K562 (cell line): ENCODE measurements around the gene MSL3. TPM values are rescaled to one million over a fixed set of nuclear protein-coding genes. Genes with fewer than 3 reads are reported as not detected.

Source experiments
- CHD4 ChIP-seq: fragments of 200-600 bp; sonication (generic); IDR thresholded peaks from 3 replicates; pipeline ENCODE4 v1.6.1; 2012; ENCODE audit warnings: low read depth, mild to moderate bottlenecking, mixed read lengths, low read length, inconsistent platforms; ENCODE audit not compliant: insufficient read depth, insufficient replicate concordance, poor library complexity, severe bottlenecking
- CTCFL ChIP-seq: IDR thresholded peaks from 2 replicates; pipeline ENCODE4 v1.6.1; 2011; ENCODE audit warnings: borderline replicate concordance, low read depth, mild to moderate bottlenecking, moderate library complexity, low read length; ENCODE audit not compliant: insufficient read depth, poor library complexity, severe bottlenecking
- E2F6 ChIP-seq, 2 experiments: IDR thresholded peaks; 2 replicates each; pipeline ENCODE4 v1.6.1; 2011; ENCODE audit warnings: borderline replicate concordance in 1 of 2, control low read depth in 1 of 2, low read depth in 1 of 2, low read length in 1 of 2, mild to moderate bottlenecking in 1 of 2, mixed read lengths in 1 of 2, moderate library complexity in 1 of 2; ENCODE audit not compliant: insufficient read depth in 1 of 2, insufficient read length in 1 of 2, poor library complexity in 1 of 2, severe bottlenecking in 1 of 2; ENCODE audit errors: extremely low read depth in 1 of 2
- FUS ChIP-seq: fragments of 200-400 bp; formaldehyde crosslinking; optimal IDR thresholded peaks from 2 replicates; pipeline ENCODE3; 2017; ENCODE audit warnings: low read depth, low read length
- MCM7 ChIP-seq, 2 experiments: fragments of 450-650 bp; IDR thresholded peaks; 2 replicates each; pipeline ENCODE4 v1.6.1; 2016 to 2018
- MYBL2 ChIP-seq, 2 experiments: fragments of 450-650 bp in 1 of 2; sonication (generic) in 1 of 2; formaldehyde crosslinking in 1 of 2; IDR thresholded peaks; 2 replicates each; pipeline versions ENCODE4 v1.6.1 to v1.8.1; 2017 to 2022; ENCODE audit warnings: borderline replicate concordance in 1 of 2, inconsistent platforms in 1 of 2, low read depth in 1 of 2, mild to moderate bottlenecking in 1 of 2, missing genetic modification reagents in 1 of 2, moderate library complexity in 1 of 2
- POLR2B ChIP-seq: fragments of 450-650 bp; IDR thresholded peaks from 2 replicates; pipeline ENCODE4 v1.6.1; 2018; ENCODE audit warnings: low read depth; ENCODE audit not compliant: partially characterized antibody
- POLR2G ChIP-seq: fragments of 200-400 bp; formaldehyde crosslinking; IDR thresholded peaks from 2 replicates; pipeline ENCODE4 v1.6.1; 2017; ENCODE audit warnings: low read depth, mild to moderate bottlenecking, antibody characterized with exemption, low read length, moderate library complexity
- RBM14 ChIP-seq: fragments of 200-400 bp; formaldehyde crosslinking; IDR thresholded peaks from 2 replicates; pipeline ENCODE4 v1.6.1; 2018; ENCODE audit warnings: low read depth, mild to moderate bottlenecking, low read length, moderate library complexity, borderline replicate concordance; ENCODE audit not compliant: insufficient read depth
- SMAD4 ChIP-seq: fragments of 250-450 bp; sonication (Bioruptor Pico); conservative IDR thresholded peaks from 2 replicates; pipeline ENCODE4 v1.8.0; 2021; ENCODE audit warnings: inconsistent platforms, mild to moderate bottlenecking, moderate library complexity
- TAF9B ChIP-seq: fragments of 450-650 bp; IDR thresholded peaks from 2 replicates; pipeline ENCODE4 v1.6.1; 2018; ENCODE audit warnings: mild to moderate bottlenecking; ENCODE audit not compliant: partially characterized antibody
- ZBTB11 ChIP-seq, 3 experiments: fragments of 200-800 bp in 1 of 3; fragments of 250-450 bp in 1 of 3; fragments of 450-650 bp in 1 of 3; sonication (Bioruptor Pico) in 1 of 3; sonication (Bioruptor generic) in 1 of 3; formaldehyde crosslinking in 1 of 3; IDR thresholded peaks; 2 replicates each; pipeline versions ENCODE4 v1.6.1 to v1.8.0; 2016 to 2022; ENCODE audit warnings: mild to moderate bottlenecking in 2 of 3, missing genetic modification characterization in 2 of 3, missing compliant biosample characterization in 1 of 3, moderate library complexity in 1 of 3
- ZBTB43 ChIP-seq: sonication (generic); formaldehyde crosslinking; IDR thresholded peaks from 2 replicates; pipeline ENCODE4 v1.8.0; 2023; ENCODE audit warnings: mild to moderate bottlenecking, missing genetic modification reagents
- ZC3H4 ChIP-seq: sonication (generic); formaldehyde crosslinking; IDR thresholded peaks from 2 replicates; pipeline ENCODE4 v1.9.0; 2021; ENCODE audit warnings: missing genetic modification reagents, borderline replicate concordance
- ZFPM2 ChIP-seq: fragments of 250-450 bp; sonication (Bioruptor Pico); IDR thresholded peaks from 2 replicates; pipeline ENCODE4 v1.5.1; 2022; ENCODE audit warnings: mild to moderate bottlenecking
- ZNF699 ChIP-seq: fragments of 250-450 bp; sonication (Bioruptor Pico); IDR thresholded peaks from 2 replicates; pipeline ENCODE4 v1.8.0; 2021; ENCODE audit warnings: mild to moderate bottlenecking, moderate library complexity; ENCODE audit not compliant: insufficient replicate concordance
- polyA plus RNA-seq, 8 experiments: library from polyadenylated mRNA; depleted of rRNA in 4 of 8; stranded (reverse) in 5 of 8; unstranded in 3 of 8; fragments of >200 nt; fragmentation: Nextera tagmentation in 2 of 8; fragmentation: Illumina TruSeq in 1 of 8; extraction: Ambion mirVana in 2 of 8; extraction: Trizol in 1 of 8; gene quantifications; 2 replicates each; pipeline versions ENCODE4 v1.2.1 to v1.2.3, GENCODE V29; 2011 to 2014; ENCODE audit warnings: inconsistent platforms in 1 of 8, missing spikeins in 1 of 8
- total RNA-seq, 7 experiments: library from RNA; depleted of rRNA in 6 of 7; stranded (reverse); fragments of >200 nt in 6 of 7; fragmentation: Illumina TruSeq in 2 of 7; extraction: Trizol in 2 of 7; gene quantifications; 2 replicates each; pipeline versions ENCODE4 v1.2.1 to v1.2.3, GENCODE V29; 2011 to 2021; ENCODE audit warnings: low replicate concordance in 1 of 7

The MSL3 gene
- total and polyA plus RNA-seq, 9 of the 15 experiments (the other 6 are each of a cell fraction or from before 2014, with no cell fraction given) = 21.3 to 39.9 (median 27.1) TPM

GRCh38 chrX:11757719-11758399 lies at the start of gene MSL3 (continued):
- TF ChIP-seq SMAD4 (CRISPR knock-in tag) = peak; percentile 81
- no peak for TF ChIP-seq CHD4
- no peak for TF ChIP-seq ZBTB43
- peak; percentile 47 to 69 for TF ChIP-seq E2F6 (IDR thresholded peaks at IDR 0.05; ENCODE audit: borderline replicate concordance in 1 of 2, extremely low read depth in 1 of 2, insufficient read depth in 1 of 2, insufficient read length in 1 of 2, low read depth in 1 of 2, low read length in 1 of 2, poor library complexity in 1 of 2, severe bottlenecking in 1 of 2)
- peak; percentile 83 for TF ChIP-seq POLR2G
- no peak for TF ChIP-seq MYBL2 (IDR thresholded peaks at IDR 0.05; ENCODE audit: low read depth)
- no peak for TF ChIP-seq MYBL2 (CRISPR knock-in tag; IDR thresholded peaks at IDR 0.05; ENCODE audit: borderline replicate concordance)
- no peak for TF ChIP-seq CTCFL
- TF ChIP-seq ZC3H4 = no peak
- TF ChIP-seq TAF9B = no peak
- no peak for TF ChIP-seq ZNF699
- no peak for TF ChIP-seq RBM14
- TF ChIP-seq MCM7 (IDR thresholded peaks at IDR 0.05) = no peak
- TF ChIP-seq POLR2B = no peak
- no peak for TF ChIP-seq ZFPM2 (CRISPR knock-in tag)
- 0 out of 6 replicates have a peak, but pooled peaks of 1 of the 3 experiments have one; percentile 33 for TF ChIP-seq ZBTB11 (CRISPR knock-in tag; IDR thresholded peaks at IDR 0.05)
- TF ChIP-seq FUS = no peak
